ENCODE results near the gene FGFR2.

The FGFR2 gene

DNA sequence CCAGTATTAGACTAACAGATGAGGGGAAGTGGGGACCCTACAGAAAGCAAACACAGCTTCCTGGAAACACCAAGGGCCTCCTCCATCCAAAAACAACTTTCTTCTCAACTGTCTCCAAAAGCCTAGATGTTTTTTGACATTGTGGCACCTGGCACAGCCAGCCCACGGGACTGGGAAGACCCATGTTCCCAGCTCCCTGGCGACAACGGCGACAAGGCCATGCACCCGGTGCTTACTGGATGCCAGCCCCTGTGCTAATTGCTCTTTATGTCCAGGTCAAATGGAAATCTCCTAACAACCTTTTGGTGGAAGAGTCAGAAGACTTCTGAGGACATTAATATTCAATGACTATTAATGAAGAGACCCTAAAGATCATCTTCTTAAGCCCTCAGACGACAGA lies 7.1 kb downstream of the FGFR2 start:
- no peak for DNase-seq (ENCODE audit: low read depth in 2 of 2, low spot score in 1 of 2)

DNA sequence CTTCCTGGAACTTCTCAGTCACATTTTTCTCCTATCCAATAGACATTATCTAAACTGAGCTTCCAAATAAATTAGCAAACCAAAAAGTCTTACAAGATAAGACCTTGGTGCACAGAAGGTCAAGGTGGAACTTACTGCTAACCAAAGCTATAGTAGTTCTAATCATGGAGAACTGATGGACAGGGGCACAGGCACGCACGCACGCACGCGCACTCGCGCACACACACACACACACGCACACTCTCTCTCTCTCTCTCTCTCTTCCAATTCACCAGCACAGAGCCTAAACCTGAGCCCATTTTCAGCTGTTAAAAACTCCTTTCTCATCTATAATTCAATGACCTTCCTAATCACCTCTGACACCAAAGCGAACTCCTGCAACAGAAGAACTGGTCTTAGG lies 7.5 kb downstream of the FGFR2 start:
- no peak for DNase-seq (ENCODE audit: low read depth in 2 of 2, low spot score in 1 of 2)

DNA sequence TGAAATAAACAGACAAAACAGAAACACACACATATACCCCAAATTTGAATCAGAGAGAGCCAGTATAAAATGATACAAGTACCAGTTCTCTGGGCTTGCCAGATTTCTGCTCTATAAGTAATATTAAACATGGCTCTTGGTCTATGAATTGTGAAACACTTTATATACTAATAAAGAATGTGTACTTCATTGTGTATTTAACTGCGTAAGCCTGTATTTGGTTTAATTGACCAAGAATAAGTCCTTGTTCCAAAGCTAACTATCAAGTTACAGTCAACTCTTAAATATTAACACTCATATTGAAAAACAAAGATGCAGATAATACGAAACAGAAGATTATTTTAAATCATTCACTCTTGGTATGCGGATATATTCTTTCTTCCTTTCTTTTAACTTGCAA lies 8.7 kb downstream of the FGFR2 start:
- no peak for DNase-seq (ENCODE audit: low read depth in 2 of 2, low spot score in 1 of 2)

DNA sequence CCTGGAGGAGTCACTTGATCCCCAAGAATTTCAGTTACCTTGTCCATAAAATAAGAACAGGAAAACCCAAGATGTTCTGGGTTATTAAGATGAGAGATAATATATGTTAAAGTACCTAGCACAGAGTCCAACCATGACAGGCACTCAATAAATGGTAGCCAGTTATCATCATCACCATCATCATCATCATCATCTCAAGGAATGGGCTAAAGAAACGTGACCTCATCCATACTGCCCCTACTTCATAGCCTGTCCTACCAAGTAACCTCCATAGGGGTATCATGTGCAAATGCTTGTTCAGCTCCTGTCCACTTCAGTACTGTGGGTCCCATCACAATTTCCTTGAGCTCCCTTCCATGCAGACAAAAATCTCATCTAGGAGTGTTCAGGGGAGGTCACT lies 14.4 kb downstream of the FGFR2 start:
- DNase-seq (ENCODE audit: low read depth in 2 of 2, low spot score in 1 of 2): no peak

DNA sequence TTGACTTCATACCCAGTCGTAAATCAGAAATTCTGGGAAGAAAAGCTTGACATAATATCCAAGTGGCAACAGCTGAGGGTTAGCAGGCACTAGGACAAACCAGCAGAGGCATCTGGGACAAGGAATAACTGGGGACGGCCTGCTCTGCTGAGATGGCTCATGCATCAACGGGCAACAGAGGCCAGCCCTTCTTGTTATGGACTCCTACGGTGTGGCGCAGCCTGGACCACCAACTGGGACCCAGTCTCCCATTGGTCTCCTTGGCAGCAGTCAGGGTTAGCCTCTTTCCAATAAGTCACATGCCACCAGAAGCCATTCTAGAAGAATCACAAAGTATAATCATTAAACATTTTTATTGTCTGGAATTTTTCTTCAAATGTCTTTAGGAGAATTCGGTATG lies 15.0 kb downstream of the FGFR2 start:
- DNase-seq (ENCODE audit: low read depth in 2 of 2, low spot score in 1 of 2): no peak

DNA sequence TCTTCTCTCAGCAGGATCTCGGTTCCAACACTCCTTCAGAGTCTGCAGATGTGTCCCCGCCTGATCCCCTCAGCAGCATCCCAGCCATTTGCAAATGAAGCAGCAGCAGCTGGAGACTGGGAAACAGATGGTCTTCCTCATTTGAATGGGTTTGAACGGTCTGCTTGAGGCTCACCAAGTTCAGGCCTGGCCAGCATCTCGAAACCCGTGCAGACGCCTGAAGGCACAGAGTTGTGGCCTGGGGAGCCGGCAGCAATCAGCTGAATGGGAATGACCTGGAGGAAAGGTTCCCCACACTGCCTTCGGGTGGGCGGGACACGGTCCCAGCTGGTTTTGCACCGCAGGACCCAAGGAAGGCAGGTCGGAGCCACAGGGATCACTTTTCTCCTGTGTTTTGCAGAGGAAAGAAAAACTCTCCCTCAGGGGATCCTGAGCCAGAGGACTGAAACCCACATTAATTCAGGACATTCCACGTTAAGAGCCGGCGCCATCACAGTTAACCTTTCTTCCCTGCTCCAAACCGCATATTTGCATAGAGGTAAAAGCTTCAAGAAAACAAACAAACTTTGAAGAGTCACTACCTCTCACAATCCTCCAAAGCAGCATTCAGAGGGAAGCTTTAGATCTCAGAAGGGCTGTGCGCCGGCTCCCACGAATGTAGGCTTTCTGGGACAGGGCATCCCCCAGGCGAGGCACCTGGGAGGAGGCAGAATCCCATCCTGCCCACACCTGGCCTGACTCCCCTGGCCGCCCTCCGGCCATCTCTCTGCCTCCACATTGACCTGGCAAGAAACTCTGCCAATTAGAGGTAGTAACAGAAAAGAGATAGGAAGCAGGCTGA lies 17.7 kb downstream of the FGFR2 start:
- no peak for DNase-seq (ENCODE audit: low read depth in 2 of 2, low spot score in 1 of 2)

DNA sequence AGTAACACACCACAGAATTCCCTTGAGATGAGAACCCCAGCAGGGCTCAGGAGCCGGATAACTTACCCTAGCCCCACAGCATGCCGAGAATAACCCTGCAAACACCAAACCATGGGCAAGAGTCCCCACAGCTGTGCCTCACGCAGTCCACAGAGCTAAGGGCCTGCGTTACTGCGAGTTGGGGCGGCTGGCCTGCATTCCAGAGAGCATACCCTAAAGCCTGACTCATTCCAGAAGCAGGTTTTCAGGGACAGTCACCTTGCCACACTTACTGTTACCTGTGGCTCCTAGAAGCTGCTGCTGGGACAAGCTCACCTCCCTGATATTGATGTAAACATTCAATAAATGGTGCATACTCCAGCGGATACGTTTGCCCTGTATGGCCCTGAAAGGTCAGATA lies 18.6 kb downstream of the FGFR2 start:
- DNase-seq (ENCODE audit: low read depth in 2 of 2, low spot score in 1 of 2): no peak

DNA sequence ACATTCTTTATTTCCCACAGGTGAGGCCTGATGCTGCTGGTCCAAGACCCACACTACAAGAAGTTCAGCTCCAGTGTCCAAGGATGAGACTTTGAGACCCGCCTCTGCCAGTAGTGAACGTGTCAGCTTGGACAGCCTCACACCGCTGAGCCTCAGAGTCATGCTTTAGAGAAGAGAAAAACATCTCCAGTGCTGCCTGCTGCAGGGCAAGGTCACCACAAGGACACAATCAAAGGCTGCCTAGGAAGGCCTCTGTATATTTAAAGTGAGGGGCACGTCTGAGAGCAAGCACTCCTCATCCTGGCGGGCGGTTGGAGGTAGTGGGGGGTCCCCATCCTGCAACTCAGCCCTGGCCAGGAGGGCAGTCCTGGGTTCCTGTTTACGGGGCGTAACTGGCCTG lies 19.3 kb downstream of the FGFR2 start:
- DNase-seq (ENCODE audit: low read depth in 2 of 2, low spot score in 1 of 2): no peak

DNA sequence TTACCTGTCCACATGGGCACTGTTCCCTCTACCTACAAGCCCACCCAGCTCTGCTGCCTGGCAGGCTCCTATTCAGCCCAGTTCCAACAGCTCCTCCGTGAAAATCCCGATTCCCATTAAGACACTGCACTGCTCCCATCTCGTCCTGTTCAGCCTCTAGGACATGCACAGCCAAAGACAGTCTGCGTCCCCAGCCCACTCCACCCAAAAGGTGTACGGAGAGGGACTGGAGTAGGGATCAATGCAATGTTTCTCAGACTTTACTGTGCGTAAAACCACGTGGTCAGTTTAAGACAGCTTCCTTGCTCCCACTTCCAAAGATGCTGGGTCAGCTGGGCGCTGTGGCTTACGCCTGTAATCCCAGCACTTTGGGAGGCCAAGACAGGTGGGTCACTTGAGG lies 19.9 kb downstream of the FGFR2 start:
- no peak for DNase-seq (ENCODE audit: low read depth in 2 of 2, low spot score in 1 of 2)

DNA sequence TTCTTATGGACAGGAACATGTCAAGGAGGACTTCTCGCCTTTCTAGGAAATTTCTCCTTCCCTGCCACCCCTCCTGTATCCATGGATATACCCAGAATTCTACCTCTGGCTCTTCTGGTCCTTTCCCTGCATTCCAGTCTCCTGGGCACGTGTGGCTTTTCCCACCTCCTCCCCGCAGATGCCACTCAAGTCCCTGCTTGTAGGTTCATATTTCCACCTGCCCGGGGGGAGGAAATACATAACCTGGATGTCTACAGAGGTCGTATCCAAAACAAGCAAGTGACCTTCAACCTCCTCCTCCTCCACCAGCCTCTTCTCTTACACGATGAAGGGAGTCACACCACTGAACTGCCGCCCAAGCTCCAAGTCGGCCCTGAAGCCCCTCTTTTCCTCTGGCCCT lies 20.7 kb downstream of the FGFR2 start:
- DNase-seq (ENCODE audit: low read depth in 2 of 2, low spot score in 1 of 2): no peak

DNA sequence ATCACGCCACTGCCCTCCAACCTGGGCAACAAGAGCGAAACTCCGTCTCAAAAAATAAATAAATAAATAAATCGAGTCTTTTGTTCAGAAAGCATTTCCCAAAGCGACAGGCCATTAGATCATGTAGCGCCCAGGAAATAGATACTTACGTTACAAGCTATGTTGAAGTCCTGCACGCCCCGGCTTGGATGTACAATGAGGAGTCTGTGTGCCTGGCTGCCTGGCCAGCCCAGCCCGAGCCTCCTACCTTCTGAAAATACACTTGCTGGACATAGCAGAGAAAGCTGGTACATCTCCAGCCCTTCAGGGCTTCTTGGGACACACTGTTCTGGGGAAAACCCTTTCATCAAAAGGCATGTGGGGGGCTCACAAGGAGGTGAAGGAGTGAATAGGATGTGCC lies 22.1 kb downstream of the FGFR2 start:
- DNase-seq (ENCODE audit: low read depth in 2 of 2, low spot score in 1 of 2): no peak

DNA sequence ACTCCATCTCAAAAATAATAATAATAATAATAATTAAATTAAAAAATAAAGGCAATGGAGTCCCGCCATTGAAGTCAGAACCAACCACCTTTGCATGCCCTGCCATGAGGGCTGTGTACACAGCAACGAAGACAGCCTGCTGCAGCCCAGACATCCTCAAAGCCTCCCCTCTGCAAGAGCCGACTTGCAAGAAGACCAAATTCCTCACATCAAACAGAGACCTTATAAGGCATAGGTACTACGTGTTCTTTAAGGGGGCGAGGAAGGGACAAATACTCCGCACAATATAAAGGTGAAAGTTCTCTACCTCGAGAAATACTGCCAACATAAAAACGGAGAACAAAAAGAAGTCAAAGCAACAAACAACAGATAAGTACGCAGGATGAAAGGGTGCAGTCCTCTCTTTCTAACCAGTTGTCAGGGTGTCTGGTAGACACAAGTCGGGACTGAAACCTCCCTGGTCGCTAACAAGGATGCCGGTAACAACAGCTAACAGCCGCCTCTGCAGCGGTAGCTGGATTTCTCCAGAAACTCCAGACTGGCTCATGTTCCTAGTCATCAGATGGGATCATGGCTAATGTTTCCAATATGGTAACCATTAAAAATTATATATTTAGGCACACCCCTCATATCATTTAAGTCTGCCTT lies 23.6 kb downstream of the FGFR2 start:
- DNase-seq (ENCODE audit: low read depth in 2 of 2, low spot score in 1 of 2): no peak

DNA sequence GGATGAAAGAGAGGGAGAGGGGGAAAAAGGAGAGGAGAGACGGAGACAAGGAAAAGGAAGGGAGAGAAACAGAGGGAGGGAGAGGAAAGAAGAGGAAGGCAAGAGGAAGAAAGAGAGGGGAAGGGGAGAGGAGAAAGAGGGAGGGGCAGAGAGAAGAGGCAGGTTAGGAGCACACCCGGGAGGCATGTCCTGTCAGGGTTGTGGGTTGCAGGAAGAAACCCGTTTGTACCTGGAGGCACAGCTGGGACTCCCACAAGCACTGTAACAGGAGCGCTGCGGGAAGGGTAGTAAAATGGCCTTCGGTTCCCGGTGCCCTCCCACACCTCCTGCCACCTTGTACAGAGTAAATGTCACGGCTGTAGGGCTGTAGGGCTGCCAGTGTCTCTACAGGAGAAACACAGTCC lies 24.7 kb downstream of the FGFR2 start:
- DNase-seq (ENCODE audit: low read depth in 2 of 2, low spot score in 1 of 2): no peak

DNA sequence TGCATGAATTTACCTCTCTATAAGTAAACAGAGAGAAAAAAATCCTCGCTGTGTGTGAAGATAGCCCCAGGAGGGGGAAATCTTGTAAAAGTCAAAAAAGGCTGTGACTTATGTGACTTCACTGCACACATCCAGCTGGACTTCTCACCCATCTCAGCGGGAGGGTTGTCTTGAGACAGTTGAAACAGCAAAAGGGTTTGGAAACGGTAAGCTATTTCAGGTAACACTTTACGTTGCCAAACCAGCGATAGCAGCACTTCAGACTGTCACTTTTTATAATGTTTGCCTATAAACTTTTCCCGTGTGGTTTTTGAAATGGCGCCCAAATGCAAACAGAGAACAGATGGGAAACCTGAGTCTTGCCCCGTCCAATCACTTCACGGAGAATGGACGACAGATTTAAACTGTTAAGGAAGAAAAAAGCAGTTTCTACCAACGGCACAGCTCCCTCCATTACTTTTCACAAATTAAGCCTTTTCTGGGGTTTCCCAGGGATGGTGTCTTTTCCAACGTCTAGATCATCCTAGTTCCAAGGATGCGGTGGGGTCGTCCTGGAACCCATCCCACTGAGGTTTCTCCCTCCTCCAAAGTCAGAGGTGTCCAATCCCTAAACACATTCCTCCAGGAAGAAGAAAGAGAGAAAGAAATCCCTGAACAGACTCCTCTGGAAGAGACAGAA lies 25.2 kb downstream of the FGFR2 start:
- no peak for DNase-seq (ENCODE audit: low read depth in 2 of 2, low spot score in 1 of 2)

DNA sequence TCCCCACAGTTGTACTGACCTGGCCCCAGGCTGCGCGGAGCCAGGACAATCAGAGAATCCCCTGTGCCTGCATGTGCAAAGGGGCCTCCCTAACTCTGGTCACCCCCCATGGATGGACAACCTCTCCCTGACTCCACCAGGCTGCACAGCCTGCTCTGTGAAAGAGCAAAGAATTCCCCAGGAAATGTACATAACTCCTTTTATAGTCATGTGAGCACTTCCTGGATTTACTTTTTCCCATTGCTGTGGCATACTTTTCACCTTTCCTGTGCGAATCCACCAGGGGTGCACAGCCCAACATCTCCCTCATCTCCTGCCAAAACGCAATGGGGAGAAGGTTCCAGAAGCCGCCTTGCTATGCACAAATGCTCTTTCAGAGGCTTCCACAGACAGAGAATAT lies 27.9 kb downstream of the FGFR2 start:
- no peak for DNase-seq (ENCODE audit: low read depth in 2 of 2, low spot score in 1 of 2)

DNA sequence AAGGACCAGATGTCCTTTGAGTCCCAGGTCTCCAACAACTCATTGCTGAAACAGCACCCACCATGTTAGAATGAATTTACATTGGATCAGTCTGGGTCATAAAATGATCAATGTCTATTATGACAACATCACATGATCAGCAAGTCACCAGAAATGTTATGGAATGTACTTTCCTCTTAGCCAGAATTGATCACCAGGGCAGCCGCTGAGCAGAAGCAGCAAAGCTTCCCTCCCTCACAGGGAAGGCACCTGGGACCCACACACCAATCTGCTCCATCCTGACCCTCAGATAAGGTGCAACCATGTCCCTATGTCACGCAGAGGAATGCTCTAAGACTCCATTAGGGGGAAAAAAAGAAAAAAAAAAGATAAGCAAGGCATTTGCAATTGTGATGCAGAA lies 30.0 kb downstream of the FGFR2 start:
- DNase-seq (ENCODE audit: low read depth in 2 of 2, low spot score in 1 of 2): no peak

DNA sequence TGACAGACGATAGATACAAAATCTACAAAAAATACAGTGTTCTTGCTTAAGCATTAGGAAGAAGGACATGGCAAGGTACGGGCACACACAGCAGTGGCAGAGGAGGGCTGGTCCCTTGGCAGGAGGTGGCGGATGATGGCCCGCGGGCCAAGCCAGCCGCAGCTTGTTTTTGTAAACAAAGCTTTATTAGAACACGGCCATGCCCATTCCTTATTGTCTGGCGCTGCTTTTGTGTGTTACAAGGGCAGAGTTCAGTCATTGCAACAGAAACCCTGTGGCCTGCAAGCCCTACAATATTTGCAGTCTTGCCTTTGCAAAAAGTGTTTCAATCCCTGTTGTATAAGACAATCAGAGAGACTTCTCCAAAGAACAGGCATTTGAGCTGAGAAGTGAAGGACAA lies 30.7 kb downstream of the FGFR2 start:
- no peak for DNase-seq (ENCODE audit: low read depth in 2 of 2, low spot score in 1 of 2)

DNA sequence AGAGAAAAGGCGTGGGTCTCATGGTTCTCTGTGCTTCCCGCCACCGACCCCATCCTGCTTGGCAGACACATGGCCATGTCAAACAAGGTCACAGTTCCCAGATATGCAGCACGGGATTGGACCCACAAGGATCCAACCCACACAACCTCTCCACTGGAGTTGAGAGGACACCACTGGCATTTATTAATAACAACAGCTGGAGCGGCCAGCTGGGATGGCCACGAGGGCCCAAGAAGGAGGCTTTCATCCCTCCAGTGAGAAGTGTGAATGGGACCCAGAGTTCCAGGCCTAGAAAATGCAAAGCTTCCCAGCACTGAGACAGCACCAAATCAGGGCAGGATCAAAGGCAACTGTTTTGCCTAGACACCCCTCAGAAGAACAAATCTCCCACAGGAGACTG lies 31.5 kb downstream of the FGFR2 start:
- DNase-seq (ENCODE audit: low read depth in 2 of 2, low spot score in 1 of 2): no peak

DNA sequence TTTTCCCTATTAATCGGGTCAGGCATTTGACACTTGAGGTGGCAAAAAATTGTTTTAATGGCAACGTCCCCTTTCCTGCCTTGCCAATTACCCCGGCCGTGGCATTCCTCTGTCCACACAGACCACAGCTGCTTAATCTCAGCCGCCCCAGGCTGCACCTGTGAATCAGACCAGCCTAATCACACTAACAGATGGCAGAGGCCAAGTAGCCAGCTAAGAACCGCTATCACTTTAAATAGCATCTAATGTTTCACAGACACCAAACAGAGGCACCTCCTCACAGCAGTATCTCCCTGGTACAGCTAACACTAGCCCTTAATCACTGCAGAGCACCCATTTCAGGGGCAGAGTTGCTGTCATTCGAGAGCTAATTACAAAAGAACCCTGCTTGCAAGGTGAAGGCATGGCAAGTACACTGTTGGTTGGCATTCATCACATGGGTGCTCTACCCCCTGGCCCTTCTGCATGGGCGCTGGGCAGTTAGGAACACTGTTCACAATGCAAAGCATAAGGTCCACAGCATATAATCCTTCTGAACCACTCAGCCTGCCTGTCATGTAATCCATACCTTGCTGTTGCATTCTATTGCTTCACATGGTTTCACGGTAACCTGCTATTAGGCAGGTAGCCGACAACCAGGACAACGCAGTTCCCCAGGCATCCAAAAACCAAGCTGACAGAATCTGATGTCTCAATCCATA lies 38.8 kb downstream of the FGFR2 start:
- DNase-seq (ENCODE audit: low read depth in 2 of 2, low spot score in 1 of 2): no peak

DNA sequence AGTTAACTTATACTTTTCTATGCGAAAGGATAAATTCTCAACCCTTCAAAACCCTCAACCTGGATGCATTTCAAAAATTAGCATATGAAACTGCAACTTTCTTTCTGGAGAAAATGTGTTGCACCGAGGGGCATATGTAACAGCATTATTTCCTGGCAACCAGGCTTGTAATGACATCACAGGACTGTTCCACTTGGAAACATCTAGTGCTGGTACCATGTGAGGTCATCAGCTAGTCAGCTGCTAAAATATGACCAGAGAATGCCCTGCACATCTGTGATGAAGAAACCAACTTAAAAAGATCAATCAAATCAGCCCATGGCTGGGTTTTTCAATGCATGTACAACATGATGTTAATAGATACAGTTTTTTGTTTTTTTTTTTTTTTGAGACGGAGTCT lies 40.0 kb downstream of the FGFR2 start:
- DNase-seq (ENCODE audit: low read depth in 2 of 2, low spot score in 1 of 2): no peak

DNA sequence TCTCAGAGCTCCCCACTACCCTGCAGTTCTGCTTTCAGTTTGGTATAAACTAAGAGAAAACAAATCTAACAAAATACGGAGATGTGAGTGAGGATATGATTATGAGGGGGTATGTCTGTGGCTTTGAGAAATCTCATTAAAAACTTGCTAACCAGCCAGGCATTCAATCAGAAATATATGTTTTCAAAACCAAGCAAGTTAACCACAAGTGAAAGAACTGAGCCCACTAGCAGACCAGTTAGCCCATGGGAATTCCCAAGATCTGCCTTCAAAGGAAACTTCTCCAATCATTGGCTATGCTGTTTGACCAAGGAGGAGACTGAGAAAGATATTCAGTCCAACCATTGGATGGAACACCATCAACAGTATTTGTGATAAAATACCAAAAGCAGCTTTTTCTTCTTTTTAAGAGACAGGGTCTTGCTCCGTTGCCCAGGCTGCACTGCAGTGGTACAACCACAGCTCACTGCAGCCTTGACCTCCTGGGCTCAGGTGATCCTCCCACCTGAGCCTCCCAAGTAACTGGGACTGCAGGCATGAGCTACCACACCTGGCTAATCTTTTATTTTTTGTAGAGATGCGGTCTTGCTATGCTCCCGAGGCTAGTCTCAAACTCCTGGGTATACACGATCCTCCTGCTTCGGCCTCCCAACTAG lies 41.2 kb downstream of the FGFR2 start:
- no peak for DNase-seq (ENCODE audit: low read depth in 2 of 2, low spot score in 1 of 2)

All from stimulated activated CD8-positive, alpha-beta memory T cell treated with anti-CD3 and anti-CD28 coated beads, Interleukin-4, amount 100 ng/mL, for 1 hour (primary cell).